DMS53 treated with DMSO at 0.1 percent for 48 hours (cell line): ENCODE measurements around the gene DNASE1L2.
"Not testable (repeated sequence)": the region's sequence is repeated elsewhere in the genome, so short reads cannot be mapped to it uniquely, and the experiment has no call there.

ENCODE experiments used
- DNase-seq: peaks from one replicate; lab custom pipeline; 2025; ENCODE audit not compliant: unreplicated experiment; lab: John Stamatoyannopoulos, UW

Gene DNASE1L2

GRCh38 chr16:2267505-2267912 lies 31.3 kb downstream of the DNASE1L2 start:
- DNase-seq = not testable (repeated sequence)

- DNase-seq = peak; percentile 84
Measured at GRCh38 chr16:2267913-2268666, 31.8 kb downstream of the DNASE1L2 start, which contains the start of gene RNPS1. Gene RNPS1, minus strand, starts transcription at chr16:2268126. Its CDS starts 3,483 bp downstream, at chr16:2264643.

- no peak for DNase-seq
Measured at GRCh38 chr16:2270070-2270462, 33.8 kb downstream of the DNASE1L2 start.

GRCh38 chr16:2270588-2271470 lies 34.6 kb downstream of the DNASE1L2 start:
- DNase-seq = no peak

- DNase-seq = no peak
Measured at GRCh38 chr16:2271848-2272461, 35.7 kb downstream of the DNASE1L2 start.

- no peak for DNase-seq
Measured at GRCh38 chr16:2273484-2273883, 37.2 kb downstream of the DNASE1L2 start.

- no peak for DNase-seq
Measured at GRCh38 chr16:2273931-2274330, 37.7 kb downstream of the DNASE1L2 start.

GRCh38 chr16:2275476-2276367 lies 39.5 kb downstream of the DNASE1L2 start:
- no peak for DNase-seq

GRCh38 chr16:2276368-2277195 lies 40.3 kb downstream of the DNASE1L2 start:
- DNase-seq = no peak

- no peak for DNase-seq
Measured at GRCh38 chr16:2277466-2278271, 41.4 kb downstream of the DNASE1L2 start.

- DNase-seq = no peak
Measured at GRCh38 chr16:2278272-2278608, 42.0 kb downstream of the DNASE1L2 start.

- no peak for DNase-seq
Measured at GRCh38 chr16:2278956-2279800, 42.9 kb downstream of the DNASE1L2 start.

GRCh38 chr16:2280461-2280860 lies 44.2 kb downstream of the DNASE1L2 start:
- no peak for DNase-seq

GRCh38 chr16:2280981-2281542 lies 44.8 kb downstream of the DNASE1L2 start:
- DNase-seq = no peak

GRCh38 chr16:2282262-2282661 lies 46.0 kb downstream of the DNASE1L2 start:
- no peak for DNase-seq

- DNase-seq = no peak
Measured at GRCh38 chr16:2282866-2283555, 46.8 kb downstream of the DNASE1L2 start.
